Activated CD4-positive, alpha-beta T cell treated with anti-CD3 and anti-CD28 coated beads for 24 hours (primary cell): ENCODE results near the gene PLA2G2E.
"Not testable (repeated sequence)": the region's sequence is repeated elsewhere in the genome, so short reads cannot be mapped to it uniquely, and the experiment has no call there.

Source experiments
- DNase-seq, 2 donors: peaks; one replicate each; pipeline ENCODE4 v3.0.0-alpha.2; 2020; ENCODE audit warnings: low read depth in 2 of 2

The PLA2G2E gene

GRCh38 chr1:19884312-19884711, 39.1 kb downstream of the PLA2G2E start:
- DNase-seq = no peak

- DNase-seq = peak; percentile 90 to 93
These were observed 41.0 kb downstream of the PLA2G2E start, which contains the start of gene OTUD3 for GRCh38 chr1:19882111-19883071. Gene OTUD3 (plus strand): TSS chr1:19882395. CDS start chr1:19882514, 119 bp downstream.

GRCh38 chr1:19880841-19881240, 42.6 kb downstream of the PLA2G2E start:
- DNase-seq = not testable (repeated sequence)

- DNase-seq = no peak
These were observed 43.8 kb downstream of the PLA2G2E start for GRCh38 chr1:19879661-19880060.

GRCh38 chr1:19879227-19879626, 44.2 kb downstream of the PLA2G2E start:
- no peak for DNase-seq

- no peak for DNase-seq
These were observed 44.8 kb downstream of the PLA2G2E start for GRCh38 chr1:19878637-19878985.

- DNase-seq = no peak
These were observed 45.4 kb downstream of the PLA2G2E start for GRCh38 chr1:19877821-19878636.

GRCh38 chr1:19877181-19877750, 46.2 kb downstream of the PLA2G2E start:
- no peak for DNase-seq

- no peak for DNase-seq
These were observed 51.2 kb downstream of the PLA2G2E start for GRCh38 chr1:19872190-19872589.
